ENCODE results near the gene HAS3. TPM values are rescaled to one million over a fixed set of nuclear protein-coding genes. Genes with fewer than 3 reads are reported as not detected.

Gene HAS3
- total RNA-seq, 1 experiment from 2014 or later = 6.9 TPM

DNA sequence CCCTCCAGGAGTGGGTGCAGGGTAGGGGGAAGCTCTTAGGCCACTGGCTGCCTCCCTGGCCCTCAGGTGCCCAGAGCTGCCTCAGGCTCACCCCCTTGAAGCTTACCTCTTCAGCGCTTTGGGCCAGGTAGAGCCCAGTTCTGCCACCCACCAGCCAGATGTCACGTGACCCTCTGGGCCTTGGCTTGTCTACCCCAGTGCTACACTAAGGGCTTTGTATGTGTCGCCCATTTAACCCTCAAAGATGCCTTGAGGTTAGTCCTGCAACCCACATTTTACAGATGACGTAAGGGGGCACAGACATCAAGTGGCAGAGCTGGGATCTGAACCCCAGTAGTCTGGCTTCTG is 3.4 kb downstream of the HAS3 start:
- POLR2A ChIA-PET = no interaction called here
- no peaks in the 10 kb centered on the region for H3K27me3 ChIP-seq (ENCODE audit: control insufficient read depth, insufficient read depth, low read length)
- H3K9me3 ChIP-seq (ENCODE audit: control insufficient read depth, insufficient read depth, low read depth, low read length) = no peaks in the 10 kb centered on the region
- intact Hi-C loops (cut with micrococcal nuclease; ENCODE audit: unreplicated experiment) = loop anchor here (5.0 kb wide), 1 partner anchor 207 kb away; no protein-coding TSS in a partner anchor
- peaks cover 19% of the 10 kb centered on the region for H3K4me1 ChIP-seq (ENCODE audit: control insufficient read depth, insufficient read depth, low read length)
- ATAC-seq (no peak), DNase-seq (ENCODE audit: low read depth, low spot score) (no peak)
- H3K4me3 ChIP-seq (ENCODE audit: low read depth in 2 of 2, low read length in 2 of 2) = no peak overlapping the region; a peak in 1 of 4 replicates
- CTCF ChIA-PET = no interaction called here
- in situ Hi-C loops (cut with HindIII; ENCODE audit: low pct_unique_long_range_greater_than_20kb, low sequenced_read_pairs) = no loop called here
- no TSS peak for BruUV-seq (replicated peaks)
- H3K36me3 ChIP-seq (ENCODE audit: control insufficient read depth, insufficient read depth, low read length) = no peaks in the 10 kb centered on the region
- TF ChIP-seq POLR2AphosphoS5 (IDR thresholded peaks at IDR 0.05; ENCODE audit: low read depth, low read length) (no peak), SIN3A (IDR thresholded peaks at IDR 0.05; ENCODE audit: borderline replicate concordance, insufficient read depth, low read depth, low read length) (no peak), TCF7L2 (IDR thresholded peaks at IDR 0.05; ENCODE audit: low read depth, low read length) (no peak)
- TF ChIP-seq, protein P1, sequence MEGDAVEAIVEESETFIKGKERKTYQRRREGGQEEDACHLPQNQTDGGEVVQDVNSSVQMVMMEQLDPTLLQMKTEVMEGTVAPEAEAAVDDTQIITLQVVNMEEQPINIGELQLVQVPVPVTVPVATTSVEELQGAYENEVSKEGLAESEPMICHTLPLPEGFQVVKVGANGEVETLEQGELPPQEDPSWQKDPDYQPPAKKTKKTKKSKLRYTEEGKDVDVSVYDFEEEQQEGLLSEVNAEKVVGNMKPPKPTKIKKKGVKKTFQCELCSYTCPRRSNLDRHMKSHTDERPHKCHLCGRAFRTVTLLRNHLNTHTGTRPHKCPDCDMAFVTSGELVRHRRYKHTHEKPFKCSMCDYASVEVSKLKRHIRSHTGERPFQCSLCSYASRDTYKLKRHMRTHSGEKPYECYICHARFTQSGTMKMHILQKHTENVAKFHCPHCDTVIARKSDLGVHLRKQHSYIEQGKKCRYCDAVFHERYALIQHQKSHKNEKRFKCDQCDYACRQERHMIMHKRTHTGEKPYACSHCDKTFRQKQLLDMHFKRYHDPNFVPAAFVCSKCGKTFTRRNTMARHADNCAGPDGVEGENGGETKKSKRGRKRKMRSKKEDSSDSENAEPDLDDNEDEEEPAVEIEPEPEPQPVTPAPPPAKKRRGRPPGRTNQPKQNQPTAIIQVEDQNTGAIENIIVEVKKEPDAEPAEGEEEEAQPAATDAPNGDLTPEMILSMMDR (IDR thresholded peaks at IDR 0.05) = no peak
- TF ChIP-seq, protein P2, sequence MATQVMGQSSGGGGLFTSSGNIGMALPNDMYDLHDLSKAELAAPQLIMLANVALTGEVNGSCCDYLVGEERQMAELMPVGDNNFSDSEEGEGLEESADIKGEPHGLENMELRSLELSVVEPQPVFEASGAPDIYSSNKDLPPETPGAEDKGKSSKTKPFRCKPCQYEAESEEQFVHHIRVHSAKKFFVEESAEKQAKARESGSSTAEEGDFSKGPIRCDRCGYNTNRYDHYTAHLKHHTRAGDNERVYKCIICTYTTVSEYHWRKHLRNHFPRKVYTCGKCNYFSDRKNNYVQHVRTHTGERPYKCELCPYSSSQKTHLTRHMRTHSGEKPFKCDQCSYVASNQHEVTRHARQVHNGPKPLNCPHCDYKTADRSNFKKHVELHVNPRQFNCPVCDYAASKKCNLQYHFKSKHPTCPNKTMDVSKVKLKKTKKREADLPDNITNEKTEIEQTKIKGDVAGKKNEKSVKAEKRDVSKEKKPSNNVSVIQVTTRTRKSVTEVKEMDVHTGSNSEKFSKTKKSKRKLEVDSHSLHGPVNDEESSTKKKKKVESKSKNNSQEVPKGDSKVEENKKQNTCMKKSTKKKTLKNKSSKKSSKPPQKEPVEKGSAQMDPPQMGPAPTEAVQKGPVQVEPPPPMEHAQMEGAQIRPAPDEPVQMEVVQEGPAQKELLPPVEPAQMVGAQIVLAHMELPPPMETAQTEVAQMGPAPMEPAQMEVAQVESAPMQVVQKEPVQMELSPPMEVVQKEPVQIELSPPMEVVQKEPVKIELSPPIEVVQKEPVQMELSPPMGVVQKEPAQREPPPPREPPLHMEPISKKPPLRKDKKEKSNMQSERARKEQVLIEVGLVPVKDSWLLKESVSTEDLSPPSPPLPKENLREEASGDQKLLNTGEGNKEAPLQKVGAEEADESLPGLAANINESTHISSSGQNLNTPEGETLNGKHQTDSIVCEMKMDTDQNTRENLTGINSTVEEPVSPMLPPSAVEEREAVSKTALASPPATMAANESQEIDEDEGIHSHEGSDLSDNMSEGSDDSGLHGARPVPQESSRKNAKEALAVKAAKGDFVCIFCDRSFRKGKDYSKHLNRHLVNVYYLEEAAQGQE (IDR thresholded peaks at IDR 0.05; ENCODE audit: insufficient read depth in 1 of 2, low read depth in 2 of 2, low read length in 1 of 2) = no peak
- H3K27ac ChIP-seq (ENCODE audit: low read length) = no peak overlapping the region

GRCh38 chr16:69109486-69110270 is 4.2 kb downstream of the HAS3 start:
- BruUV-seq (replicated peaks) = no TSS peak
- no peak for DNase-seq (ENCODE audit: low read depth, low spot score)
- no peaks in the 10 kb centered on the region for H3K36me3 ChIP-seq (ENCODE audit: control insufficient read depth, insufficient read depth, low read length)
- no peaks in the 10 kb centered on the region for H3K27me3 ChIP-seq (ENCODE audit: control insufficient read depth, insufficient read depth, low read length)
- ChIA-PET POLR2A (no interaction called here), CTCF (no interaction called here)
- TF ChIP-seq, protein P2 (IDR thresholded peaks at IDR 0.05; ENCODE audit: insufficient read depth in 1 of 2, low read depth in 2 of 2, low read length in 1 of 2) = no peak
- TF ChIP-seq TCF7L2 (IDR thresholded peaks at IDR 0.05; ENCODE audit: low read depth, low read length) = no peak
- TF ChIP-seq, protein P1 (IDR thresholded peaks at IDR 0.05) = no peak
- TF ChIP-seq SIN3A (IDR thresholded peaks at IDR 0.05; ENCODE audit: borderline replicate concordance, insufficient read depth, low read depth, low read length) = no peak
- TF ChIP-seq POLR2AphosphoS5 (IDR thresholded peaks at IDR 0.05; ENCODE audit: low read depth, low read length) = no peak
- no peak for ATAC-seq
- intact Hi-C loops (cut with micrococcal nuclease; ENCODE audit: unreplicated experiment) = loop anchor here (5.0 to 10.0 kb wide), 2 partner anchors 207 to 255 kb away; no protein-coding TSS in a partner anchor
- peaks cover 19% of the 10 kb centered on the region for H3K4me1 ChIP-seq (ENCODE audit: control insufficient read depth, insufficient read depth, low read length)
- H3K27ac ChIP-seq (ENCODE audit: low read length) = no peak overlapping the region
- in situ Hi-C loops (cut with HindIII; ENCODE audit: low pct_unique_long_range_greater_than_20kb, low sequenced_read_pairs) = no loop called here
- no peak overlapping the region for H3K4me3 ChIP-seq (ENCODE audit: low read depth in 2 of 2, low read length in 2 of 2)
- no peaks in the 10 kb centered on the region for H3K9me3 ChIP-seq (ENCODE audit: control insufficient read depth, insufficient read depth, low read depth, low read length)
